ENCODE measurements around the gene BPIFB6.

Gene BPIFB6

DNA sequence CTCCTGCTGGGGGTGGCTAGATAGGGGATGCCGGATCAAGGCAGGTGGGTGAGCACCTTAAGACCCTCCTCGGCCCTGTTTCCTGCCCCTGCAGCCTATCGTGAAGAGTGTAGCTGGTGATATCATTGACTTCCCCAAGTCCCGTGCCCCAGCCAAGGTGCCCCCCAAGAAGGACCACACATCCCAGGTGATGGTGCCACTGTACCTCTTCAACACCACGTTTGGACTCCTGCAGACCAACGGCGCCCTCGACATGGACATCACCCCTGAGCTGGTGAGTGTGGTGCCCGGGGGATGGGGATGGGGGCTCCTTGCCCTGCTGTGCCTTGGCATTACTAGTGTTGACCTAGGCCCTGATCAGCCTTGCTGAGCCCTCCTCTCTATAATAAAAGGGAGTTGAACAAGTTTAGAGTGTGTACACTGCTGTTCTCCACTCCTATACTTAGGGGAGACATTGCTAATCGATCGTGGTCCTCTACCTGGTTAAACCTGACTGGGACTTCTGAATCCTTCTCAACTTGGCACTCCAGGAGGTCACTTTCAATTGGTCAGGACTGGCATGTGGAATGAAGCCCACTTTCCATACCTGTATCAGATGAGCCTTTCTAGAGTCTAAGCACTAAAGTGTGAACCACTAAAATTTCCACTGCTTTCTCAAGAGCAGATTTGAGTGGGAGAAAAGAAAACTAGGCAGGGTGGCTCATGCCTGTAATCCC is 33.3 kb downstream of the BPIFB6 start:
- DNase-seq (ENCODE audit: low read depth), result no peak

DNA sequence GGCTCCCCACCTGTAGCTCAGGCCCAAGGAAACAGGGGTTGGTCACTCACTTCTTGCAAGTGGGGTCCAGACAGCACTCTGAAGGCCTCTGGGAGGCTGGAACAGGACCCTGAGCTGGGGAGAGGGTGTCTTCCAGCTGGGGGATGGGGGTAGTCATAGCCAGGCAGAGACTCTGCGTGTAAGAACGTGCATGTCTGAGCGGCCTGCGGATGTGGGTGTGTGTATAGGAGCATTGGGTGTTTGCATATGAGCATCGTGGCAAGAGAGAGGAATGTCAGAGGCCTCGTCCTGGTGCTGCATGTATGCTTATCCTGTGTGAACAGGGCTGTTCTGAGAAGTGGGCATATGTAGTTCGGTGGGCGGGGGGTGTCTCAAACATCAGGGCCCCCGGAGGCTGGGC is 34.3 kb downstream of the BPIFB6 start:
- no peak for DNase-seq (ENCODE audit: low read depth)

DNA sequence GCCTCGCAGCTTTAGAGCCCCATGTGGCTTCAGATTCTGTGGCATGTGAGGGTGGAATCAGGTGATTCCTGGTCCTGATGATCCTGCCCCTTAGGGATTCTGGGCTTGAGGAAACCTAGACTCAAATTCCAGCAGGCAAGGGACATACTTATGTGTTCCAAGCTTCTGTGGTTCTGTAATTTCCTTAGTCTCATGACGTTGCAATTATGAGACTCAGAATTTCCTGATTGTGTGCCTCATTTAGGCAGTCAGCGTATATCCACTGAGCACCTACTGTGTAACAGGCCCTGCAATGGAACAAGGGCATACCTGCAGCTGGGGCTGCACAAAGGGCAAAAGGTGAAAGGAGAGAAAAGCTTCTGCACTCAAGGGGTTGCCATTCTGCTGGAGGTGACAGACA is 36.4 kb downstream of the BPIFB6 start:
- DNase-seq (ENCODE audit: low read depth), result no peak

DNA sequence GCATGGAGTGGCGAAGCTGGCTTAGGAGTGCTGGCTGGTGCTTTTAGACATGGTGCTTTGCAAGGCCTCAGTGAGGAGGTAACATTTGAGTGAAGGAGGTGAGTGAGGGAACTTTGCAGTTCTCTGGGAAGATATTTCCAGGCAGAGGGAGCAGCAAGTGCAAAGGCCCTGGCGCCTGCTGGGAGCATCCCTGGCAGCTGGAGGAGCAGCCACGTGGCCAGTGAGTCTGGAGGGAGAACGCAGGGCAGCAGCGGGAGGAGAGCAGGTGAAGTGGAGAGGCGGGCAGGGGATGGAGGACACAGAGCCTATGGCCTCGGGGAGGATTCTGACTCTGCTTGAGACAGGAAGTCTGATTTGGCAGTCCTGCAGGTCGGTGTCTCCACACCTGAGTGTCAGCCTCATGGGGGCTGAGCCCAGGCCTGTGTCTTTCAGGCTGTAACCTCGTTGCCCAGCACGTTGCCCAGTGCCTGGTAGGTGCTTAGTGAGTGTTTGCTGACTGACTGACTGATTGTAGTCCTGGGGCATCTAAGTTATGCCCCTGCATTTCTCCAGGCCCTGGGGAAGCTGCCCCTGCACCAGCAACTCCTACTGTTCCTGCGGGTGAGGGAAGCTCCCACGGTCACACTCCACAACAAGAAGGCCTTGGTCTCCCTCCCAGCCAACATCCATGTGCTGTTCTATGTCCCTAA is 36.9 kb downstream of the BPIFB6 start:
- no peak for DNase-seq (ENCODE audit: low read depth)

DNA sequence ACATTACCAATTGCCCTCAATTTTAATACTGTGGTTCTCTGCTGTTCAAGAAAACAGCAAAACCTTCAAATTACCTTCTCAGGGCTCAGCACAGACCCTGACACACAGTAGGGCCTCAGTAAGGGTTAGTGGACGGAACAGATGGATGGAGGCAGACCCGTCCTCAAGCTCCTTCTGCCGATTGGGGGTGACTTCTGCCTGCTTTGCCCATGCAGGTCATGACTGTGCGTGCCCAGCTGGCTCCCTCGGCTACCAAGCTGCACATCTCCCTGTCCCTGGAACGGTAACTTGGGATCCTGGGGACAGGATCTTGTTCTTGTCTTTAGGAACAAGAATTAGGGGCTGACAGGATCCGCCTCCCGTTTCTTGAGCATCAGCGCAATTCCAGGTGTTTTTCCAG is 38.2 kb downstream of the BPIFB6 start:
- DNase-seq (ENCODE audit: low read depth), result no peak

DNA sequence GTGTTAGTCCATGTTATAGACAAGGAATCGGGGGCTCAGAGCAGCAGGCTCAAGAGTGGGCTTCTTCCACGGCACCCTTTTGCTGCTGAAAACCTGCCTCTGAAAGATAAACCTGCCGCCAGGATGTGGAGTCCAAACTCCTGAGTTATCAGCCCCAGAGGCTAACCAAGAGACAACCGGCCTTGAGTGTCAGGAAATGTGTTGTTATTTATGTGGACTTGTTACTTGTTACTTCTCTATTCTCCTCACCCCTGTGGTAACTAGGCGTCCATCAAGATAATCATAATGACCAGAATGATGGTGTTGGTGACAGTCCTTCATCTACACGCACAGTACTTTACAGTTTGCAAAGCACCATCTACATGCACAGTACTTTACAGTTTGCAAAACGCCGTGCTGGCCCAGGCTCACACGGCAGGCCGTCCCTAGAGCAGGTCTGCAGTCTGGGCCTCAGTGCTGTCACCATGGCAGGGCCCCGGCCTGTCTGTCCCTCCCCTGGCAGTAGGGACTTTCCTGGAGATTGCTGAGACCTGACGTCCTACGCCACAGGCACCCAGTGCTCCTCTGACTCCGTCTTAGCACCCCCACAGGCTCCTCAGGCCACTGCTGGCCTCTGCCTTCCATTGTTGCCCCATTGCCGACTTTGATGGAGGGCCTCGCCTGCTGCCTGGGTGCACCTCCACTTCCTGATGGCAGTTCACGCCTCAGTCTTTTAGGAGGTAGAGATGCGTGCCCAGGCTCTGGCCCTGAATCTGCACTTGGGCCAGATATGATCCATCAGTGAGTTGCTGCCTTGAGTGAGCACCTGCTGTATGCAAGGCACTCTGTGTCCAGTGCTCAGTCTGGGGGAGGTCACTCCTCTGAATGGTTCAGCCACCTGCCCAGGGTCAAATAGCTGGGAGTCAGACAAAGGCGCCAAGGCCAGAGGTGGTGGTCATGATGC is 38.9 kb downstream of the BPIFB6 start:
- DNase-seq (ENCODE audit: low read depth), result no peak

DNA sequence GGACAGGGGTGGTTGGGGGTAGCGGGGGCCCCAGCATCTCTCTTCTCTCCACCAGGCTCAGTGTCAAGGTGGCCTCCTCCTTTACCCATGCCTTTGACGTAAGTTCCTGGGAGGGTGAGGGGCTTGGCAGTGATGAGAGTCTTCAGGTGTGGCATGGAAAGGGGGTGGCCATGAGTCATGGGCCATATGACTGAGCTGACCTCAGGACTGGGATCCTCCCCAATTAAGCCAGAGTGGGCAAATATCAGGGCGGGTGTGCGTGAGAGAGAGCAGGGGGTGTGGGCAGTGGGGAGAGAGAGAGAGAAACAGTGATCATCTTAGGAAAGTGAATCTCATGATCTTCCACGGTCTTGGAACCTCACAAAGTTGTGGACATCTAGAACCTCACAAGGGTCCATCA is 39.8 kb downstream of the BPIFB6 start:
- DNase-seq (ENCODE audit: low read depth), result no peak

DNA sequence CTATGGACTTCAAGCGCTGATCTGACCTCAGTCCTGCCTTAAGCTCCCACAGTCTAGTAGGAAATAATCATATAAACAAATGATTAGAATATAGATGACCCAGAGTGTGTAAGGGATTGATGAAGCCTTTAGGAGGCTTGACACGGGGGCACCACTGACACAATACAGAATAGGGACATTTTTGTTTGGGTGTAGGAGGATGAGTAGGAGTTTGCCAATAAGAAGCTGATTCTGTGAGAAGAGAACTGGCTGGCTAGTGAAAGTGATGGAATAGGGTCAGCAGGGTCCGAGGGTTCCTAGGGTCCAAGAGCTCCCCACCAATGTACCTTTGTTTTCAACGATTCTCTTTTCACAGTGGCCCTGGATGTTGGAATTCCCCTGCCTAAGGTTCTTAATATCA is 40.9 kb downstream of the BPIFB6 start:
- no peak for DNase-seq (ENCODE audit: low read depth)

DNA sequence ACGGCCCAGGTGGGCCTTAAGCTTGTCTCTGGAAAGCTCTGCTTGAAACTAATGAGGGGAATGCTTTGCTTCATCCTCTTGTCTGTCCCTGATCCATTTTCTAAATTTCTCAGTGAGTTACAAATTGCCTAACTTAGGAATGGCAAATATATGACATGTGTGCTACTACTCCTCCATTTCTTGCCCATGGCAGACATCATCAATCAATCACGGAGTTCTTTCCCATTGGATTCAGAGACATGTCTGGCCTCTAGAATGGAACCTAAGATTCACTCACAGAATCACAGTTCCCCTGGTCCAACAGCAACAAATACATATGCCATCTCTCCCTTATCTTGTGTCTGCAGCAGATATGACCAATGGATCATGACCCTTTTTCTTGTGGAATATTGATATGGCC is 41.4 kb downstream of the BPIFB6 start:
- no peak for DNase-seq (ENCODE audit: low read depth)

DNA sequence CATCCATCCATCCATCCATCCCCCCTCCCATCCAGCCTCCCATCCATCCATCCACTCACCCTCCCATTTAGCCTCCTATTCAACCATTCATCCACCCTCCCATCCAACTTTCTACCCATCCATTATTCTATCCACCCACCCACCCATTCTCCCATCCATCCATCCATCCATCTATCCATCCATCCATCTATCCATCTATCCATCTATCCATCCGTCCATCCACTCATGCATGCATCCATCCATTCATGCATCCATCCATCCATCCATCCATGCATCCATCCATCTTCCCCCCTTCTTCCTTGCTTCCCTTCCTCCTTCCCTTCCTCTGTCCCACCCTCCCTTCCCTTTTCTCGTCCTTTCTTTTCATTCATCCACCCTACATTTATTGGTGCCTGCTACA is 43.2 kb downstream of the BPIFB6 start:
- DNase-seq (ENCODE audit: low read depth), result no peak

DNA sequence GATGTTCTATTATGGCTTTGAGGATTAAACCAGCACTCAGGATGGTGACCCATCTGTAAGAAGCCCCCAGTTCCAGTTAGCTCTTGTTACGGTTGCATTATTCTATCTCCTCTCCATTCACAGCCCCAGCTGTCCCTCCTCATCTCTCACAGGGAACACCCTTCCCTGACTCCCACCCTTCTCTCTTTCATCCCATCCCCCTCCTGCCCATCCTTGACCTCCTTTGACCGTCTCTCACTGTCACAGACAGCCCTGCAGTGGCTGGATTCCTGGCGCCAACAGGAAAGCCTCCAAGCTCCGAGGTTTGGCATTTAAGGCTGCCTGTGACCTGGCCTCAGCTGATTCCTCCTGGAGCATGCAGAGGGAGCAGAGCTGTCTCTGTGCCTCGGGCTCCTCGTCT is 43.8 kb downstream of the BPIFB6 start:
- DNase-seq (ENCODE audit: low read depth), result no peak

DNA sequence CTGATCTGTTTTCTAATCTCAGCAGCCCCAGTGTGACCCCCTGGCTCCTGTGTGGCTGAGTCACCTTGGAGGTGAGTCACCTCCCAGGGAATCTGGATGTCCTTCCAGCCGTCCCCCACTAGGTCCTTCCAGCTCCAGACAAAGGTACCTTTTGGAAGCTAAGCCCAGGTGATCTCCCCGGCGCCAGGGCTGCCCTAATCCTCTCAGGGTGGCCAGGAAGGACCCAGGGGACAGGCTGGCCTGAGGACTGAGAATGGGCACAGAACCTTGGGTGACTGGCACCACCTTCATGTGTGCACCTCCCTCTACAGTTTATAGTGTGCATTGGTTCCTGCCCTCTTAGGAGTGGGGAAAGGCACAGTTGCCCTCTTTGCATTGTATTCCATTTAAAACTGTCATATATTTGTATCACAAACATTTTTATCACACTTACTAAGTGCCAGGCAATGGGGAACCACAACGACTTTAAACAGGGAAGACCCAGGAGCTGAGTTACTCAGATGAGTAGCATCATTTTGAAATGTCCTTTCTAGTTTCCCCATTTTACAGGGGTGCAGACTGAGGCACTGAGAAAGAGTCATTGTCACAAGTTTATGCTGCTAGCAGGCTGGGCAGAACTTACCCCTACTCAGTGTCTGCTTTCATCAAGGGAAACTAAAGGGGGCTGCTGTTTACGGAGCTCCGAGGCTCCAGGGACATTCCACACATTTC is 45.4 kb downstream of the BPIFB6 start:
- no peak for DNase-seq (ENCODE audit: low read depth)

DNA sequence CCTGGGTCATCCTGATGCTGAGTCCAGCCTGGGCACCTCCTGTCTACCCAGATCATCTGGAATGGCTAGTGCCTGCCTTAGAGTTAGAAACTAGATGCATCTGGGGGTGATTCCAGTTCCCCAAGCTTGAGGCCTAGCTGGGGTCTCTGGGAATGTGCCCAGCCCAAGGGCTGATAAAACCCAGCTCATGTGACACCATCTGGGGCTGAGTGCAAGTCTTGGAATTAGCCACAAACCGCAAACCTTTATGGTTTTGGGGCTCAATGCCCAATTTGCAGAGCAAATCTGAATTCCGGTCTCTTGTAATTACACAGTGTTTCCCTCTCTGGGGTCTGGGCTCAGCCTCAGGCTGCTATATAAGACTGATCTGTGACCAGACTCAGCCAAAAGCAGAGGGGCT is 47.8 kb downstream of the BPIFB6 start, which contains the start of gene BPIFB4:
Gene BPIFB4 (plus strand): TSS at position 385 of the 400 bp plus-strand sequence. CDS start 1,884 bp downstream, outside the sequence.
- DNase-seq (ENCODE audit: low read depth), result no peak

DNA sequence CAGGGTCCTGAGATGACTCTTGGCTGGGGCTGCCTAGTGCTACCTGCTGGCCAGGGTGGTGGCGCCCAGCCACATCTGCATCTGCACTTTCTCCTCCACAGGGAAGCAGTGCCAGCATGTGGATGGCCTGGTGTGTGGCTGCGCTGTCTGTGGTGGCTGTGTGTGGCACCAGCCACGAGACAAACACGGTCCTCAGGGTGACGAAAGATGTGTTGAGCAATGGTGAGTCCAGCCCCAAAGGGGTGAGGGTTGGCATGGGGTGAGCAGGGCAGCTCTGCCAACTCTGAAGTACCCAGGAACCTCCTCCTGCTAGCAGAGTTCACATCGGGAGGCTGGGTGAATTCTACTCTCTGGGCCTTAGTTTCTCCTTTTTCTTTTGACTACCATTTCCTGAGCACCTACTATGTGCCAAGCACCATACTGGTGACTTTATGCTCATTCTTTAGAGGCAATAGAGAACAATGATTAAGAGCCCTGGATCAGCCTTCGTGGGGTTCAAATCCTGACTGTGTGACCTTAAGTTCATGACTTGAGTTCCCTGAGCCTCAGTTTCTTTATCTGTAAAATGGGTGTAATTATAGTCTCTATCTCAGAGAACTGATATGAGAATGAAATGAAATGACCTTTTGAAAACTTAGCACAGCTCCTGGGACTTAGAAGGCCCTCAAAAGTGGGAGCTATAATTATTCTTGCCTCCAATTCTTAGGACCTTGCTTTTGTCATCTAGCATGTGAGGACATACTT is 50.1 kb downstream of the BPIFB6 start:
- no peak for DNase-seq (ENCODE audit: low read depth)

DNA sequence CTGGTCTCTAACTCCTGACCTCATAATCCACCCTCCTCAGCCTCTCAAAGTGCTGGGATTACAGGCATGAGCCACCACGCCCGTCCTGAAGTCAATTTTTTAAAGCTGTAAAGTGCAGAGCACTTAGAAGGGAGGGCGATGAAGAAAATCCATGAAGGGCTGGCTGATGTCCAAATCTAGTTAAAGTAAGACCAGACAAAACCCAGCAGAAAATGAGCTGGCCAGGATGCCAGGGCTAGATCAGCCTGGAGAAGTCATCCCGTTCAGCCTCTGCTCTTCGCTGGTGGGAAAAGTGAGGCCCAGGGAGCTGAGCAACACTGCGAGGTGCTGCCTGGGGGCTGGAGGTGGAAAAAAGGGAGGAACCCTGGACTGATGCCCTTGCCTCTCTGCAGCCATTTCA is 51.1 kb downstream of the BPIFB6 start:
- no peak for DNase-seq (ENCODE audit: low read depth)

DNA sequence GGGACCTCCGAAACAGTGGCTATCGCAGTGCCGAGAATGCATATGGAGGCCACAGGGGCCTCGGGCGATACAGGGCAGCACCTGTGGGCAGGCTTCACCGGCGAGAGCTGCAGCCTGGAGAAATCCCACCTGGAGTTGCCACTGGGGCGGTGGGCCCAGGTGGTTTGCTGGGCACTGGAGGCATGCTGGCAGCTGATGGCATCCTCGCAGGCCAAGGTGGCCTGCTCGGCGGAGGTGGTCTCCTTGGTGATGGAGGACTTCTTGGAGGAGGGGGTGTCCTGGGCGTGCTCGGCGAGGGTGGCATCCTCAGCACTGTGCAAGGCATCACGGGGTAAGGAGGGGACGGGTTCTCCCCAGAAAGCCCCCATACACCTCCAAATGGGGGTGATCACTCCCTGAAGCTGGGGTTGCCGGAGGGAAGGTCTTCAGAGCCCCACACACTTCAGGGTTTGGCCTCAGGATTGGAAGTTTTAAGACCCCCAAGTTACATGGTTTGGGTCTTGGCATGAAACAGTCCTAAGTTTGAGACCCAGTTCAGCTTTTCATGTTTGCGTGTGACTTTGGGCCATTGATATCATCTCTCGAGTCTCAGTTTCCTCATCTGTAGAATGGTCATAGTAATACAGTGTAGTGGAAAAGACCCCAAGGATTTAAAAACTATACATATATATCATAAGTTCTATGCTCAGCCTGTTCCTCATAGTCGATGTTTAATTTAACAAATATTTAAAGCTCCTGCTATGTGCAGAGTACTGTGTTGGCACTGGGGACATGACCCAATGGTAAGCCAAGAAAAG is 52.3 kb downstream of the BPIFB6 start:
- DNase-seq (ENCODE audit: low read depth), result no peak

DNA sequence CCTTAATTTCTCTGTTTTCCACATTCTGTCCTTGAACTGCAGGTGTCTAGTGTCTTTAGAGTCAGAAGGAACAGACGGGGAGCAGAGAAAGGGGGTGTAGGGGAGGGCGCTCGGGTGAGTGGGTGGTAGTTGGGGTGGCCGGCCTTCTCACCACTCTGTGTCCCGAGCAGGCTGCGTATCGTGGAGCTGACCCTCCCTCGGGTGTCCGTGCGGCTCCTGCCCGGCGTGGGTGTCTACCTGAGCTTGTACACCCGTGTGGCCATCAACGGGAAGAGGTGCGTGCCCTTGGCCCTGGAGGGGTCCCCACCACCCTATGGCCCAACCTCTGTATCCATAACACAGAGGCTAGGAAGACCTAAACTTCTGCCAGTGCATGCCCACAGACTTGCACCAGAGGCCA is 53.3 kb downstream of the BPIFB6 start:
- no peak for DNase-seq (ENCODE audit: low read depth)

DNA sequence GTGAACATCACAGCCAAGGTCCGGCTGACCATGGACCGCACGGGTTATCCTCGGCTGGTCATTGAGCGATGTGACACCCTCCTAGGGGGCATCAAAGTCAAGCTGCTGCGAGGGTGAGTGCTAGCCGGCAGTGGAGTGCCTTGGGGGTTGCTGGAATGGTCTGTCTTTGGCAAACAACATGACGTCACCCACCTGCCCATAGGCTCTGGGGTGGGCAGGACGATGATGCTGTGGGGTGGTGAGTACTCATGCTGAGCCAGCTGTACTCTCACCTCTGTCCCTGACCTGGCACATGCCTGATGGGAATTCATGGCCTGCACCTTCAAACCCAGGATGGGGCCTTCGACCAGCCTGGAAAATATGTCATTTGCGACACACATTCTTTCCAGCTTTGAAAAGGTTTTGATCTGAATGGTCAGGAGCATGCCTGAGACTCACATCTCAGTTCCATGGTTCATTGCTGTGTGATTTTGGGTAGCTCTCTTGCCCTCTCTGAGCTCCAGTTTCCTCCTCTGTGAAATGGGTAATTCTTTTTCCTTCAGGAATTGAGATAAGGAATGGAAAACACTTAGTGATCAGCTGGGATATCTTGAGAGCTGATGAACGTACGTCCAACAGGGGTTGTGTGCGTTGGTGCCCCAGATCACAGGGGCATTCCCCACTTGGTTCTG is 54.7 kb downstream of the BPIFB6 start:
- no peak for DNase-seq (ENCODE audit: low read depth)

DNA sequence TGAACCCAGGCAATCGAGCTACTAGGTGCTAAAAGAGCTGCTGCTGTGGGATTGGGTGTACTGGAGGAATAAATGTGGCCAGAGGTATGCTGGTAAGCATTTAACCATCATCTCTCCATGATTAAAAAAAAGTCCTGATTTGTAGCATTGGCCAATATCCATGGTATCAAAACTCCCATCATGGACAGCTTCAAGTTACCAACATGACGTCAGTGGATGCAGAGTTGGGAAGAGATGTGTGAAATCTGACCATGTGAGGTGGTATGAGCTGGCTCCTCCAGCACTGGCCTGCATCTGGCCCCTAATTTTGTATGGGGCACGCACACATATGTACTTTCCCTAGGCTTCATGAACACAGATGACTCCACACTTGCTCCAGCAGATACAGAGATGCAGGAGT is 59.7 kb downstream of the BPIFB6 start:
- DNase-seq (ENCODE audit: low read depth), result no peak

DNA sequence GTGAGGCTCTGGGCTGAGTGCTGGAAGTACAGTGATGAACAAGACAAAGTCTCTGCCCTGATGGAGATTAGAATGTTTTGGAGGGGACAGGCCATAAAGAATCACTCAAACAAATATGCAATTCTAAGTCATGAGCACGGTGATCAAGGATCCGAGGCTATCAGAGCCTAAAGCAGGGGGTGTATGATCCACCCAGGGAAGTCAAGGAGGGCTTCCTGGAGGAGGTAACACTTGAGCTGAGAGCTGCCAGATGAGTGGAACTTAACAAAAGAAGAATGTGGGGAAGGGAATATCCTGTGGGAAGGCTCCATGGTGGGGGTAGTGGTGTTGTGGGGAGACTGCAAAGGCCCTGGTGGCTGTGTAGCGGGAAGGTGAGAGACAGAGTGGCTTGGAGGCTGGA is 60.2 kb downstream of the BPIFB6 start:
- DNase-seq (ENCODE audit: low read depth), result no peak

All from amniotic epithelial cell (primary cell).